ENCODE results near the gene PLA2G2D. TPM values are rescaled to one million over a fixed set of nuclear protein-coding genes. Genes with fewer than 3 reads are reported as not detected.
A peak's percentile ranks its signal among the peaks of the same experiment; 100 is the strongest.

PLA2G2D gene
- total and polyA plus RNA-seq, 2 experiments from 2014 or later: not detected

DNA sequence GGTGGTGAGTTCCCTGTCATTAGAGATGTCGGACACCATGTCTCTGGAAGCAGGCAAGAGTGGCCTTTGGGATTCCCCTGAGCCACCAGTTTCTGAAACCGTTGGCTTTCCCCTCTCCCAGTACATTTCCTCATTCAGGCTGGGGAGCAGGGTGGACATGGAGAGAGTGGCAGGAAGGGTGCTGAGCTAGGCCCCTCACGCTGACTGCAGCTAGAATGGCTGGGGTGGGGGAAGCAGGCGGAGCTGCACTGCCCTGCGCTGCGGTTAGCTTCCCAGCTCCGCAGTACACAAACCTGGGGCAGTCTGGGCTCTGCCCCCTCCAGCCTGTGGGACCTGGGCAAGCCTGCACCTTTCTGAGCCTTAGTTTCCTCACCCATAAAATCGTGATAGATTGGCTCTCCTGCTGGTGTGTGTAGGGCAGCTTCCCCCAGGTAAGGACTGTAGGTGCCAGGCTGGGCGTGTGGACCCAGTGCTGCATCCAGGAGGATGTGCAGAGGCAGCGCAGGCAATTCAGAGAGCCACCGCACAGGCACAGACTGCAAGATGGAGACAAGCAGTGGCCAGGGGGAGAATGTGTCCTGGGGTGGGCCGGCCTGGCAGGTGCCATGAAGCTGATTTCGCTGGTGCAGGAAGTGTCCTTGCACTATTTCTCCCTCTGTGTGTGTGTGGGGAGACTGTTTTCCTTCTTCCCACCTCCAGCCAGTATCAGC lies 22.8 kb upstream of the PLA2G2D start:
- H3K36me3 Mint-ChIP-seq (ENCODE audit: low read depth): peaks cover 4% of the 10 kb centered on the region; the same call in 1 of the 3 replicates
- H3K9me3 Mint-ChIP-seq: peaks cover 7% of the 10 kb centered on the region; the same call in 2 of the 3 replicates
- Histone ChIP-seq H3K79me2 (replicated peaks; ENCODE audit: insufficient read depth) (no peaks in the 10 kb centered on the region), H3K36me3 (ENCODE audit: insufficient read depth) (no peaks in the 10 kb centered on the region), H3K4me3 (no peak overlapping the region), H3K27ac (ENCODE audit: low read depth) (no peak overlapping the region), H3K27me3 (ENCODE audit: insufficient read depth) (no peaks in the 10 kb centered on the region), H3K9me2 (ENCODE audit: insufficient read depth) (no peaks in the 10 kb centered on the region), H3K4me2 (no peak overlapping the region), H3F3A (replicated peaks; ENCODE audit: low read depth) (no peaks in the 10 kb centered on the region), H3K4me1 (ENCODE audit: insufficient read depth) (no peaks in the 10 kb centered on the region), H2AFZ (peak overlapping the region; percentile 43; the same call in 1 of the 2 replicates), H4K20me1 (replicated peaks; ENCODE audit: insufficient read depth) (no peaks in the 10 kb centered on the region)
- no peak for DNase-seq (ENCODE audit: low spot score)
- no peak overlapping the region for H3K4me3 Mint-ChIP-seq
- ATAC-seq: peak; percentile 50
- peaks cover 3% of the 10 kb centered on the region for H3K27me3 Mint-ChIP-seq (ENCODE audit: insufficient read depth, low read depth, poor library complexity)
- H3K4me1 Mint-ChIP-seq: no peaks in the 10 kb centered on the region
- TF ChIP-seq, protein P1, sequence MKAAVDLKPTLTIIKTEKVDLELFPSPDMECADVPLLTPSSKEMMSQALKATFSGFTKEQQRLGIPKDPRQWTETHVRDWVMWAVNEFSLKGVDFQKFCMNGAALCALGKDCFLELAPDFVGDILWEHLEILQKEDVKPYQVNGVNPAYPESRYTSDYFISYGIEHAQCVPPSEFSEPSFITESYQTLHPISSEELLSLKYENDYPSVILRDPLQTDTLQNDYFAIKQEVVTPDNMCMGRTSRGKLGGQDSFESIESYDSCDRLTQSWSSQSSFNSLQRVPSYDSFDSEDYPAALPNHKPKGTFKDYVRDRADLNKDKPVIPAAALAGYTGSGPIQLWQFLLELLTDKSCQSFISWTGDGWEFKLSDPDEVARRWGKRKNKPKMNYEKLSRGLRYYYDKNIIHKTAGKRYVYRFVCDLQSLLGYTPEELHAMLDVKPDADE (IDR thresholded peaks at IDR 0.05): no peak
- TF ChIP-seq JUNB (IDR thresholded peaks at IDR 0.05; ENCODE audit: unreplicated experiment) (no peak), ZNF331 (CRISPR knock-in tag; IDR thresholded peaks at IDR 0.05; ENCODE audit: low read depth) (no peak), NANOG (IDR thresholded peaks at IDR 0.05; ENCODE audit: borderline replicate concordance) (no peak), EZH2 (IDR thresholded peaks at IDR 0.05; ENCODE audit: low read depth, unreplicated experiment) (no peak), ZNF114 (CRISPR knock-in tag; IDR thresholded peaks at IDR 0.05) (no peak), EZH2phosphoT487 (IDR thresholded peaks at IDR 0.05; ENCODE audit: unreplicated experiment) (no peak)
- TF ChIP-seq, protein P2, sequence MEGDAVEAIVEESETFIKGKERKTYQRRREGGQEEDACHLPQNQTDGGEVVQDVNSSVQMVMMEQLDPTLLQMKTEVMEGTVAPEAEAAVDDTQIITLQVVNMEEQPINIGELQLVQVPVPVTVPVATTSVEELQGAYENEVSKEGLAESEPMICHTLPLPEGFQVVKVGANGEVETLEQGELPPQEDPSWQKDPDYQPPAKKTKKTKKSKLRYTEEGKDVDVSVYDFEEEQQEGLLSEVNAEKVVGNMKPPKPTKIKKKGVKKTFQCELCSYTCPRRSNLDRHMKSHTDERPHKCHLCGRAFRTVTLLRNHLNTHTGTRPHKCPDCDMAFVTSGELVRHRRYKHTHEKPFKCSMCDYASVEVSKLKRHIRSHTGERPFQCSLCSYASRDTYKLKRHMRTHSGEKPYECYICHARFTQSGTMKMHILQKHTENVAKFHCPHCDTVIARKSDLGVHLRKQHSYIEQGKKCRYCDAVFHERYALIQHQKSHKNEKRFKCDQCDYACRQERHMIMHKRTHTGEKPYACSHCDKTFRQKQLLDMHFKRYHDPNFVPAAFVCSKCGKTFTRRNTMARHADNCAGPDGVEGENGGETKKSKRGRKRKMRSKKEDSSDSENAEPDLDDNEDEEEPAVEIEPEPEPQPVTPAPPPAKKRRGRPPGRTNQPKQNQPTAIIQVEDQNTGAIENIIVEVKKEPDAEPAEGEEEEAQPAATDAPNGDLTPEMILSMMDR (conservative IDR thresholded peaks at IDR 0.05; ENCODE audit: low read depth in 2 of 2): no peak
- TF ChIP-seq, protein P3, sequence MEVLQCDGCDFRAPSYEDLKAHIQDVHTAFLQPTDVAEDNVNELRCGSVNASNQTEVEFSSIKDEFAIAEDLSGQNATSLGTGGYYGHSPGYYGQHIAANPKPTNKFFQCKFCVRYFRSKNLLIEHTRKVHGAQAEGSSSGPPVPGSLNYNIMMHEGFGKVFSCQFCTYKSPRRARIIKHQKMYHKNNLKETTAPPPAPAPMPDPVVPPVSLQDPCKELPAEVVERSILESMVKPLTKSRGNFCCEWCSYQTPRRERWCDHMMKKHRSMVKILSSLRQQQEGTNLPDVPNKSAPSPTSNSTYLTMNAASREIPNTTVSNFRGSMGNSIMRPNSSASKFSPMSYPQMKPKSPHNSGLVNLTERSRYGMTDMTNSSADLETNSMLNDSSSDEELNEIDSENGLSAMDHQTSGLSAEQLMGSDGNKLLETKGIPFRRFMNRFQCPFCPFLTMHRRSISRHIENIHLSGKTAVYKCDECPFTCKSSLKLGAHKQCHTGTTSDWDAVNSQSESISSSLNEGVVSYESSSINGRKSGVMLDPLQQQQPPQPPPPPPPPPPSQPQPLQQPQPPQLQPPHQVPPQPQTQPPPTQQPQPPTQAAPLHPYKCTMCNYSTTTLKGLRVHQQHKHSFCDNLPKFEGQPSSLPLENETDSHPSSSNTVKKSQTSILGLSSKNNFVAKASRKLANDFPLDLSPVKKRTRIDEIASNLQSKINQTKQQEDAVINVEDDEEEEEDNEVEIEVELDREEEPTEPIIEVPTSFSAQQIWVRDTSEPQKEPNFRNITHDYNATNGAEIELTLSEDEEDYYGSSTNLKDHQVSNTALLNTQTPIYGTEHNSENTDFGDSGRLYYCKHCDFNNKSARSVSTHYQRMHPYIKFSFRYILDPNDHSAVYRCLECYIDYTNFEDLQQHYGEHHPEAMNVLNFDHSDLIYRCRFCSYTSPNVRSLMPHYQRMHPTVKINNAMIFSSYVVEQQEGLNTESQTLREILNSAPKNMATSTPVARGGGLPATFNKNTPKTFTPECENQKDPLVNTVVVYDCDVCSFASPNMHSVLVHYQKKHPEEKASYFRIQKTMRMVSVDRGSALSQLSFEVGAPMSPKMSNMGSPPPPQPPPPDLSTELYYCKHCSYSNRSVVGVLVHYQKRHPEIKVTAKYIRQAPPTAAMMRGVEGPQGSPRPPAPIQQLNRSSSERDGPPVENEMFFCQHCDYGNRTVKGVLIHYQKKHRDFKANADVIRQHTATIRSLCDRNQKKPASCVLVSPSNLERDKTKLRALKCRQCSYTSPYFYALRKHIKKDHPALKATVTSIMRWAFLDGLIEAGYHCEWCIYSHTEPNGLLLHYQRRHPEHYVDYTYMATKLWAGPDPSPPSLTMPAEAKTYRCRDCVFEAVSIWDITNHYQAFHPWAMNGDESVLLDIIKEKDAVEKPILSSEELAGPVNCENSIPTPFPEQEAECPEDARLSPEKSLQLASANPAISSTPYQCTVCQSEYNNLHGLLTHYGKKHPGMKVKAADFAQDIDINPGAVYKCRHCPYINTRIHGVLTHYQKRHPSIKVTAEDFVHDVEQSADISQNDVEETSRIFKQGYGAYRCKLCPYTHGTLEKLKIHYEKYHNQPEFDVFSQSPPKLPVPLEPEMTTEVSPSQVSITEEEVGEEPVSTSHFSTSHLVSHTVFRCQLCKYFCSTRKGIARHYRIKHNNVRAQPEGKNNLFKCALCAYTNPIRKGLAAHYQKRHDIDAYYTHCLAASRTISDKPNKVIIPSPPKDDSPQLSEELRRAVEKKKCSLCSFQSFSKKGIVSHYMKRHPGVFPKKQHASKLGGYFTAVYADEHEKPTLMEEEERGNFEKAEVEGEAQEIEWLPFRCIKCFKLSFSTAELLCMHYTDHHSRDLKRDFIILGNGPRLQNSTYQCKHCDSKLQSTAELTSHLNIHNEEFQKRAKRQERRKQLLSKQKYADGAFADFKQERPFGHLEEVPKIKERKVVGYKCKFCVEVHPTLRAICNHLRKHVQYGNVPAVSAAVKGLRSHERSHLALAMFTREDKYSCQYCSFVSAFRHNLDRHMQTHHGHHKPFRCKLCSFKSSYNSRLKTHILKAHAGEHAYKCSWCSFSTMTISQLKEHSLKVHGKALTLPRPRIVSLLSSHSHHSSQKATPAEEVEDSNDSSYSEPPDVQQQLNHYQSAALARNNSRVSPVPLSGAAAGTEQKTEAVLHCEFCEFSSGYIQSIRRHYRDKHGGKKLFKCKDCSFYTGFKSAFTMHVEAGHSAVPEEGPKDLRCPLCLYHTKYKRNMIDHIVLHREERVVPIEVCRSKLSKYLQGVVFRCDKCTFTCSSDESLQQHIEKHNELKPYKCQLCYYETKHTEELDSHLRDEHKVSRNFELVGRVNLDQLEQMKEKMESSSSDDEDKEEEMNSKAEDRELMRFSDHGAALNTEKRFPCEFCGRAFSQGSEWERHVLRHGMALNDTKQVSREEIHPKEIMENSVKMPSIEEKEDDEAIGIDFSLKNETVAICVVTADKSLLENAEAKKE (CRISPR knock-in tag; IDR thresholded peaks at IDR 0.05): no peak
- no peak overlapping the region for H3K27ac Mint-ChIP-seq

Data from GM23338 (cell line).